Measurements from ENCODE around the gene TENM4. TPM values are rescaled to one million over a fixed set of nuclear protein-coding genes. Genes with fewer than 3 reads are reported as not detected.

Gene TENM4
- total and polyA plus RNA-seq, 10 of the 15 experiments (the other 5 are each of a cell fraction or from before 2014, with no cell fraction given) = 0.03 to 0.12 (median 0.06) TPM; not detected in 7

DNA sequence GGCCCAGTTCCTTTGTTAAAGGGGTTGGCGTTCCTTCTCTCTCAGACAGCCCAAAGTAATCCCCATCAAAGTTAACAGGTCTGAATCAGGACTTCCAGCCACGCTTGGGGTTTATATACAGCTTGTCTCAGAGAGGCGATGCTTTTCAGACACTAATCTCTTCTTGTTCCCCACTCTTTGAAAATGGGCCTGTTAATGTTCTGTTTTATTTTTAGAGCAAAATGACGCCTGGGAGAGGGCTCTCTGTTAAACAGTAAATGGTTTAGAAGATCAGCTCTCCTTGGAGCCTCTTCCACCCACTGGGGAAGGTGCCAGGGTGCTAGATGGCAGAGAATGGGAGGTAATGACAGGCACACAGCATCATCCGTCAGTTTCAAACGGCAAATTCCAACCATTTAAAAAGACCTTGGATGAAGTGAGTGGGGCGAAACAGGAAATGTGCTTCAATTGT lies 630.2 kb downstream of the TENM4 start:
- DNase-seq (ENCODE audit: low read depth, low spot score) (no peak), ATAC-seq (no peak), FAIRE-seq (no peak)
- Histone ChIP-seq H3K4me2 (ENCODE audit: control insufficient read depth, insufficient read depth) (no peak overlapping the region), H3K9ac (ENCODE audit: control insufficient read depth, insufficient read depth, low read length) (no peak overlapping the region), H3K9me3 (replicated peaks; ENCODE audit: control insufficient read depth, insufficient read depth, low read length) (no peaks in the 10 kb centered on the region), H3K4me1 (ENCODE audit: control insufficient read depth, insufficient read depth, low read length) (no peaks in the 10 kb centered on the region), H4K20me1 (ENCODE audit: control insufficient read depth, insufficient read depth) (no peaks in the 10 kb centered on the region), H3K79me2 (ENCODE audit: control insufficient read depth, insufficient read depth, low read length) (no peaks in the 10 kb centered on the region), H3K27me3 (replicated peaks in 1 of 2; ENCODE audit: control insufficient read depth in 2 of 2, insufficient read depth in 2 of 2, low read length in 1 of 2) (no peaks in the 10 kb centered on the region), H3K36me3 (ENCODE audit: control insufficient read depth in 2 of 2, insufficient read depth in 2 of 2, low read length in 1 of 2) (no peaks in the 10 kb centered on the region), H2AFZ (ENCODE audit: control insufficient read depth, low read depth, low read length) (no peak overlapping the region), H3K4me3 (no peak overlapping the region), H3K27ac (ENCODE audit: control insufficient read depth, insufficient read depth) (no peak overlapping the region)
- ChIA-PET SMC1A (ENCODE audit: uncharacterized antibody, unreplicated experiment) (interaction anchor here (1.0 to 1.4 kb wide), 2 partner anchors 9 kb away, joined by 4 read pairs; no protein-coding TSS in a partner anchor), RAD21 (ENCODE audit: unreplicated experiment) (interaction anchor here (1.1 kb wide), 1 partner anchor 289 kb away, joined by 3 read pairs; no protein-coding TSS in a partner anchor), CTCF (interaction anchor here (1.1 to 2.2 kb wide), 4 partner anchors 9 to 290 kb away, joined by 3 to 10 read pairs (median 4); no protein-coding TSS in a partner anchor), POLR2A (no interaction called here)
- no TSS peak for BruUV-seq (replicated peaks)
- TF ChIP-seq ZBTB11 (CRISPR knock-in tag; IDR thresholded peaks at IDR 0.05) = no peak
- no peak for TF ChIP-seq ZNF24 (IDR thresholded peaks at IDR 0.05)
- TF ChIP-seq MTA2 (IDR thresholded peaks at IDR 0.05; ENCODE audit: low read depth) = no peak
- no peak for TF ChIP-seq PKNOX1 (IDR thresholded peaks at IDR 0.05)
- TF ChIP-seq CBX3 (IDR thresholded peaks at IDR 0.05; ENCODE audit: borderline replicate concordance, low read depth) = no peak
- TF ChIP-seq HCFC1 (IDR thresholded peaks at IDR 0.05; ENCODE audit: low read length) = no peak
- TF ChIP-seq KAT2A (conservative IDR thresholded peaks at IDR 0.05; ENCODE audit: control insufficient read depth, low read depth, low read length) = no peak
- TF ChIP-seq CHD1 (IDR thresholded peaks at IDR 0.05; ENCODE audit: low read depth, low read length) = no peak
- TF ChIP-seq CBFB (IDR thresholded peaks at IDR 0.05; ENCODE audit: low read depth) = no peak
- TF ChIP-seq MTA3 (IDR thresholded peaks at IDR 0.05; ENCODE audit: borderline replicate concordance, low read length) = no peak
- TF ChIP-seq EZH2 (IDR thresholded peaks at IDR 0.05; ENCODE audit: borderline replicate concordance, control insufficient read depth, low read depth, low read length) = no peak
- TF ChIP-seq TCF3 (IDR thresholded peaks at IDR 0.05; ENCODE audit: borderline replicate concordance, insufficient read depth, low read depth, low read length) = no peak
- TF ChIP-seq TBL1XR1 (IDR thresholded peaks at IDR 0.05; ENCODE audit: low read depth, low read length) = no peak
- no peak for TF ChIP-seq RB1 (IDR thresholded peaks at IDR 0.05; ENCODE audit: borderline replicate concordance)
- TF ChIP-seq POU2F2 (IDR thresholded peaks at IDR 0.05; ENCODE audit: borderline replicate concordance, low read depth, low read length) = no peak
- intact Hi-C loops (cut with micrococcal nuclease; ENCODE audit: unreplicated experiment) = no loop called here
- in situ Hi-C loops (cut with MboI) = no loop called here
- WGBS (ENCODE audit: insufficient coverage, insufficient replicate concordance, low lambda C conversion rate, missing lambda C conversion rate) = 40% methylated on average over 7 of the region's 7 CpGs
